ENCODE data around the gene LRRC43.
"Not testable (repeated sequence)": the region's sequence is repeated elsewhere in the genome, so short reads cannot be mapped to it uniquely, and the experiment has no call there.

LRRC43 gene

DNA sequence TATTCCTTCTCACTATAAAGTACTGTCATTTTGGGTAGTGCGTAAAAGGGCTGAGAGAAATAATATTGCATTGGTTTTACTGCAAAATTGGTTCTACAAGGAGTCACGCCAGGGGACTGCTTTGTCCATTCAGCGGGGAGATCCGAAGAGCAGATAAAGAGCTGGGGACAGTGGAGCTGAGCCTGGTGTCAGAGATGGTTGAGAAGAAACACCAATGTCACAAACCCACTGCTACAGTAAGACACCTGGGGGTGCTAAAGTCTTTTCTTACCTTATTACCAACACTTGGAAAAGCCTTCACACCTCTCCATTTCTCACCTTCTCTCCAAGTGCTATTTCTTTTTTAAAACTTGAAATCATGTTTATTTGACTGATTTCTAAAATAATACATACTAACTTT, 23.0 kb upstream of the LRRC43 start:
- no peak for DNase-seq

DNA sequence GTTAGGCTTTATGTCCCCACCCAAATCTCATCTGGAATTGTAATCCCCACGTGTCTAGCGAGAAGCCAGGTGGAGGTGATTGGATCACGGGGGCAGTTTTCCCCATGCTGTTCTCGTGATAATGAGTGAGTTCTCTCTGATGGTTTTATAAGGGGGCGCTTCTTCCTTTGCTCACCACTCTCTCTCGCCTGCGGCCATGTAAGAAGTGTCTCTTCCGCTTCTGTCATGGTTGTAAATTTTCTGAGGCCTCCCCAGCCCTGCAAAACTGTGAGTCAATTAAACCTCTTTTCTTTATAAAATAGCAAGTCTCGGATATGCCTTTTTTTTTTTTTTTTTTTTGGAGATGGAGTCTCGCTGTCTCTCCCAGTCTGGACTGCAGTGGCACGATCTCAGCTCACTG, 22.2 kb upstream of the LRRC43 start:
- DNase-seq, result no peak

DNA sequence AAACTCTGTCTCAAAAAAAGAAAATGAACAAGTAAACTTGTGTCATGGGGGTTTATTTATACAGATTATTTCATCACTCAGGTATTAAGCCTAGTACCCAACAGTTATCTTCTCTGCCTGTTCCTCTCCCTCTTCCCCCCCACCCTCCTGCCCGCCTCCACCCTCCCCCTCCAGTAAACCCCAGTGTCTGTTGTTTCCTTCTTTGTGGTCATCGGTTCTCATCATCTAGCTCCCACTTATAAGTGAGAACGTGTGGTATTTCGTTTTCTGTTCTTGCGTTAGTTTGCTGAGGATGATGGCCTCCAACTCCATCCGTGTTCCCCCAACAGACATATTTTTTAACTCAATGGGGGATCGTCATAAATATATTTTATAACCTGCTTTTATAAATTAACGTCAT, 21.2 kb upstream of the LRRC43 start:
- DNase-seq, result no peak

DNA sequence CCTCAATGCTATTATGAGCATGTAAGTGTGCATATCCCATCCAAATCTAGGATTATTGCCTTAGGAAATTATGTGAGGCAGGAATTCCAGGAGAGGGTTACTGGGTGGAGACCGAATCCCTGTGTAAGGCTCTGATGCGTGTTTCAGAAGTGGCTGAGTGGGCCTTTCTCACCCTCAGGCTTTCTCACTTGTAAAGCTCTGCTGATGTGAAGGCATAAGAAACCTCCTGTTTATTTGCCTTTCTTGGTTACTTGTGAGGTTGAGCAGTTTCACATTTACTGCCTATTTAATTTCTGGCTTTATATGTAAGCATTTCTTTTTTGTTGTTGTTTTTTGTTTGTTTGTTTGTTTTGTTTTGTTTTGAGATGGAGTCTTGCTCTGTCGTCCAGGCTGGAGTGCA, 19.9 kb upstream of the LRRC43 start:
- no peak for DNase-seq

DNA sequence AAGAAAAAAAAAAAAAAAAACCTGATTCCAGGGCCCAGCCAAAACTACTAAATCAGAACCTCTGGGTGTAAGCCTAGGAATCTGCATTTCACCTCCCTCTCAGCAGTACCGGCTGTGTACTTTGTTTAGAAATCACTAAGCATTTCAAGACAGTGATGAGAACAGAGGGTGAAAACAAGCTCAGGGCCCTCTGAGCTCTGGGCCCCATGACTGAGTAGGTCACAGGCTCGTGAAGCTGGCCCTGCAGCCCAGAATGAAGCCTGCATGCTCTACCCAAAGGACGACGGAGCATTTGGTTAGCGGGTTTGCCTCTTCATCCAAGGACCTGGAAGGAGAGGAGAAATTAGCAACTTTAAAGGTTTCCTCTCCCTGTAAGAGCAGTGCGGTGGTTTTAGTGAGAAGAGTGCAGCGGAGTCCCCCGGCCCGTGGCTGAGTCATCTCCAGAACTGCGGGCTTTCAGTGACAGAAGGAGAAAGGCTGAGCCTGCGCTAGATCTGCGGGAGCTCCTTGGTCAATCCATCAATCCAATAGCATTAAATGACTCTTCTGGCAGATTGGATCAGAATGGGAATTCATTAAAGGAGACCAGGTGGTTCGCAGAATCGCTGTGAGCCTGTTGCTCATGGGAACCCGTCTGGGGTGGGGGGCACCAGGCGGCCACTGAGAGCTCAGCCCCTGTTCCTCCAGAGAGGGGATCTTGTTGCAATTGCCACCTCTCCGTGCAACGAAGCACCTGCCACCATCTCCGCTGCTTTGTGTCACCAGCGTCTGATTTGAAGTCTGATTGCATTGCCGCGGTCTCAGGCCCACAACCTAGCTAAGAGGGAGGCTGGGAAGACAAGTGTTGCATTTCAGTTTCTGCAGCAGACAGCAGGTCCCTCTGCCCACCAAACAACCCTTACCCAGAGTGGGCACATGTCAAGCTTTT, 16.2 kb upstream of the LRRC43 start:
- no peak for DNase-seq

DNA sequence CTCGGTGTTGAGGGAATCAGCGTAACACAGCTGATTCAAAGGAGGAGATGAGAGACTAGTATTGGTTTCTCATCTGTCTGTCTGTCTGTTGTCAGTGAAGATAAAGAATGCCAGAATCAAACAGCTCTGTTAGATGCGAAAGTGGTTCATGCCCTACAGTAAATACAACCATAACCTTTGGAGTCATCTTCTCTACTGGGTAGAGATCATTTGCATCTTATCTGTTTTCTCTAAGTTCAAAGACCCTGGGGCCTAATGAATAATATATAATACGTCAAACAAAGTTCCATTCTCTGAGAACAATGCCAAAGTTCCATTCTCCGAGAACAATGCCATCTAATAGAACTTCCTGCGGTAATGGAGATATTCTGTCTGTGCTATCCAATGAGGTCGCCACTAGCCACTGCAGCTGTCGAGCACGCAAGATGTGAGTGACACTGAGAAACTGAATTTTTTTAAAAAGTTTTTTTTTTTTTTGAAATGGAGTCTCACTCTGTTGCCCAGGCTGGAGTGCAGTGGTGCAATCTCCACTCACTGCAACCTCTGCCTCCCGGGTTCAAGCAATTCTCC, 15.5 kb upstream of the LRRC43 start:
- no peak for DNase-seq

DNA sequence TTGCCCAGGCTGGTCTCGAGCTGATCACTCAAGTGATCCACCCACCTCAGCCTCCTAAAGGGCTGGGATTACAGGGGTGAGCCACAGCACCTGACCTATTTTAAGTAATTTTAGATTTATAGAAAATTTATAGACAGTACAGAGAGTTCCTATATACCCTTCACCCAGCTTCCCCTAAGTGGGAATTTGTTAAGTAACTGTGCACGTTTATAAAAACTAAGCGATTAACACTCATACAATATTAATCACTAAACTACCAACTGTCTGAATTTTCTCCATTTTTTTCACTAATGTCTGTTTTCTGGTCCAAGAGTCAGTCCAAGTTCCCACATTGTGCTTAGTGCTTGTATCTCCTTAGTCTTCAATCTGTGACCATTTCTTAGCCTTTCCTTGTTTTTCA, 14.4 kb upstream of the LRRC43 start:
- DNase-seq, result no peak

DNA sequence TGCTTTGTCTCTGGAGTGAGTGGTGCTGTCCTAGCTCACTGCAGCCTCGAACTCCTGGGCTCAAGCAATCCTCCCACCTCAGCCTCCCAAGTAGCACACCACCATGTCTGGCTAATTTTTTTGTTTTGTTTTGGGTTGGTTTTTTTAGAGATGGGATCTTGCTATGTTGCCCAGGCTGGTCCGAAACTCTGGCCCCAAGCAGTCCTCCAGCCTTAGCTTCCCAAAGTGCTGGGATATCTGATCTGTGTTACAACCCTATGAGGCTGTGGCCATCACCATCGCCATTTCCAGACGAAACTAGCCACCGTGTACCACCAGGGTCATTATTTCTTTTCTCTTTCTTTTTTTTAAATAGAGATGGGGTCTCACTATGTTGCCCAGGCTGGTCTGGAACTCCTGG, 11.5 kb upstream of the LRRC43 start:
- DNase-seq, result no peak

DNA sequence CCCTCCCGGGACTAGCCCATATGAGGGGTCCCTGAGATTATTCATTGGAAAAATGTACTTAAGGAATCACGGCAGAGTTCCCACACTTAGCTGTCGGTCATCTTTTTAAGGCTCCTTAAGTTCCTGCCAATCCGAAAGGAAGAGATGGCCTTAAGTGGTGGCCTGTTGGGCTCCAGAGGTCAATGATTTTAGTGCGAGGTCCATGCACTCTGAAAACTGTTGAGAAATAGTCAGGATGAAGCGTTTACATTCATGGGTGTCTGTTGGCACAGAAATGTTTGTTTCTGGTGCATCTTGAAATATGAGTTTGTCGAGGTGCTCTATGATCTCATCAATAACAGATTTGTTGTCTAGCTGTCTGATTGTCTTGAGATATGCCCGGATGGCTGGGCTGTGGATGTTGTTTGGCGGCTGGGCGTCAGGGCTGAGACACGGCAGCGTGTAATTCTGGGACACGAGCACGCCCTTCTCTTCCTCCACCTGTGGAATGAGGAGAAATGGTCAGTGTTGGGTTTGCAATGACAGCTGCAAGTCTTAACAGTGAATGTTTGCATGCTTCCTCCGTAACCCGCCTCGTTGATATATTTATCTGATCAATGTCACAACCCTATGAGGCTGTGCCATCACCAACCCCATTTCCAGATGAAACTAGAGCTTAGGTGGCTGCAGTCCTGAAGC, 10.5 kb upstream of the LRRC43 start:
- no peak for DNase-seq

DNA sequence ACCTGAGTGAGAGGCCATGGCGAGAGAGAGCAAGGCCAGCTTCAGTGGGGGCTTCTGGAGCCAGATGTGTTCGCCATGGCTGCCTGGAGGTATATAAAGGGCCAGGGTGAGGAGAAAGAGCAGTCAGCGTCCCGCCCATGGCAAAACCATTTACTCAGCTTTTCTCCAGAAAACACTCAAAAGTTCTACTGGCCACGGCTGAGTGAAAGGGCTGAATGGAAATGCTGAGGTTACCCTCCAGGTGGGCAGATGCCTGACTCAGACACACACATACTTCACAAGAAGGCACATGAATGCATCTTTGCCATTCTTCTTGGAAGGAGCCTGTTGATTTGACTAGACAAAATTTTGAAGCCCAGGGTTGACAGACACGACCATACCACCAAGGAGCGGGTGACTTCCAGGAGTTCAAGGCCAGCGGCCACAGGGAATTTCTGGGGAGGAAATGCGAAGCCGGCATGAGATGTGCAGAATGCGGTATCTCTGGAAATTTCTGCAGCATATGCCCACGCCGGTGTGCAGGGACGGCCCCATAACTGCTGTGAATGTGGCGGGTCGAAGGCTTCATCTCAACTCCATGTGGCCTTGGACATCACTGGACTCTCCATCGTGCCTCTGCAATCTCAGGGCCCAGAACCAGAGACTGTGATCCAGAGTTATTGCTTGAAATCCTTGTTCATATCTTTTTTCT, 8.6 kb upstream of the LRRC43 start, which contains the start of gene IL31:
IL31 (minus strand) TSS at position 67 of the 691 bp plus-strand sequence; CDS start at position 18, 49 bp downstream.
- no peak for DNase-seq

DNA sequence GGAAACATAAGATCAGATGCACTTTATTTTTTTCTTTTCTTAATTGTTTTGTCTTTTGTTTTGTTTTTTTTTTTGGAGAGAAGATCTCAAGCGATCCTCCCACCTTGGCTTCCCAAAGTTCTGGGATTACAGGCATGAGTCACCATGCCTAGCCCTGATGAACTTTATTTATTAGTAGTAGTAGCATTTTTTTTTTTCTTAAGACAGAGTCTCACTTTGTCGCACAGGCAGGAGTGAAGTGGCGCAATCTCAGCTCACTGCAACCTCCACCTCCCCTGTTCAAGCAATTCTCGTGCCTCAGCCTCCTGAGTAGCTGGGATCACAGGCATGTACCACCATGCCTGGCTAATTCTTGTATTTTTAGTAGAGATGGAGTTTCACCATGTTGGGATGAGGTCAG, 6.5 kb upstream of the LRRC43 start:
- not testable (repeated sequence) for DNase-seq

DNA sequence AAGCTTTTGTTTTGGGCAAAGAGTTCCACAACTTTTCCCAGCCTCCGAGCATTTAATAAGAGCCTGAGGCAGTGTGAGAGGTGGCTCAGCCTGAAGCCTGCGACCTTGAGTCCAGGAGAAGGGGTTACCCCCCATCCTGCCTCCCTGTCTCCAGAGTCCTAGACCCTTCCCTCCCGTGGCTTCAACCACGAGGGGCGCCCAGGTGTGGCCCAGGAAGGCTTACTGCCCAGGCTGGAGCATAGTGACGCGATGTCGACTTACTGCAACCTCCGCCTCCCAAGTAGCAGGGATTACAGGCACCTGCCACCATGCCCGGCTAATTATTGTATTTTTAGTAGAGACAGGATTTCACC, 641 bp downstream of the LRRC43 start:
- no peak for DNase-seq

DNA sequence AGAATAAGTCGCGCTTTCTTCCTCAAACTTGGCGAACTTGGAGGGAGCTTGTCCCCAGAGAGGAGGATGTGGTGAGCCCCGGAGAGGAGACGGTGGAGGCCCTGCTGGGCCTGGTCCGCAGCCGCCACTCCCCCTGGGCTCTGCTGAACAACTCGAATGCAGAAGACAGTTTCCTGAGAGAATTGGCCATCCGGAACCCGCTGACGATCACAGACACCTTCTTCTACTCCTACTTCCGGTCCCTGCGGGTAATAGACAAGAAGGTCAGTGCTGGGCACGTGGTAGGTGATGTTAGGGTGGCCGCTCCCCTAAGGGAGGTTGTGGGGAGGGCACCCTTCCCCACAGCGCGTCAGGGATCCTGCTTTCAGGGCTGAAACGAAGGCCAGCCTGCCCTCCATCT, 1.6 kb downstream of the LRRC43 start:
- no peak for DNase-seq

DNA sequence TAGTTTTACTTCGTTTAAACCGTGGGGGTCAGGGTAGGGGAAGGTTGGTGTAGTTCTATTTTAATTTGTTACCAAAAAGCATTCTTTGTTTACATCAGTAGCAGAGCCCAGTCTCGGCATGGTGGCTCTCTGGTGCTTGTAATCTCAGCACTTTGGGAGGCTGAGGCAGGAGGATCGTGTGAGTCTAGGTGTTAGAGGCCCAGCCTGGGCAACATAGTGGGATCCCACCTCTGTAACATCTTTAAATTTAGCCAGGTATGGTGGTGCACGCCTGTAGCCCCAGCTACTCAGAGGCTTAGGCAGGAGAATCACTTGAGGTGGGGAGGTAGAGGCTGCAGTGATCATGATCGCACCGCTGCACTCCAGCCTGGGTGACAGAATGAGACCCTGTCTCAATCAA, 2.2 kb downstream of the LRRC43 start:
- DNase-seq, result no peak

DNA sequence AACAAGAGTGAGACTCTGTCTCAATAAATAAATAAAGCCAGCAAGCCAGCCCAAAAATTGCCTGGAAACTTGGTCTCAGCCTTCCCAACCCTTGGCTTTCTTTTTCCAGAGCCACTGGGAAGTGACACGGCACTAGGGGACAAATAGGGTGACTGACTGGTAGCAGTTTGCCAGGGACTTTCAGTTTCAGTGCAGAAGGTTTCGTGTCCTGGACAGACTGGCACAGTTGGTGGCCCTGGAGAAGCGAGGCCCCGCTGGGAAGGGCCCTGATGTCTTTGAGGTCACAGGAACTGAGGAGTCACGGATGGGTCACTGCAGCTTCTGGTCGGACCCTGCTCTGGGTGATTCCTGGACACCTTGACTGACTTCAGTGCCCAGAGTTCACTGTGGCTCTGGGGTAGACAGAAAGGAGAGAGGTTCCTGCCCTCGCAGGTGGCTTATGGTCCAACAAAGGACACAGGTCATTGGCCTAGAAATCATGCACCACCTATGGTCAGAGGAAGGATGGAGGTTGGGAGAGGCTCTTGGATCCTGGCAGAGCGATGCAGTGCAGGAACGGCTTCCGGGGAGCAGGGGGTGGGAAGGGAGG, 2.7 kb downstream of the LRRC43 start:
- no peak for DNase-seq

DNA sequence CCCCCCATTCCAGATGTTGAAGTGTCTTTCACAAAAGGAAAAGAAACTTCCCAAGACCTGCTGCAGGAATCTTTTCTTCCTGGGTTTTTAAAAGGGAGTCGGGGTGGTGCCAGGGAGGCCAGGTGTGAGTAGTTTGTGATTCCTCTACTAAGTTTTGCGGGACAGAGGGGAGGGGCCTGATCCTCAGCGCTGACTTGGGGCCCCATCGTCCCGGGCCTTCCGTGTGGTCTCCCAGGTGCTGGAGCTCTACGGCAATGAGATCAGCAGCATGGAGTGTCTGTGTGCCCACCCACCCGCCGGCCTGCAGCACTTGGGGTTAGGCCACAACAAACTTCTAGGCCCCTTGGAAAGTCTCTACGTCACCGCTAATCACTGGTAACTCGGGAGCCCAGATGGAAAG, 4.5 kb downstream of the LRRC43 start:
- no peak for DNase-seq

DNA sequence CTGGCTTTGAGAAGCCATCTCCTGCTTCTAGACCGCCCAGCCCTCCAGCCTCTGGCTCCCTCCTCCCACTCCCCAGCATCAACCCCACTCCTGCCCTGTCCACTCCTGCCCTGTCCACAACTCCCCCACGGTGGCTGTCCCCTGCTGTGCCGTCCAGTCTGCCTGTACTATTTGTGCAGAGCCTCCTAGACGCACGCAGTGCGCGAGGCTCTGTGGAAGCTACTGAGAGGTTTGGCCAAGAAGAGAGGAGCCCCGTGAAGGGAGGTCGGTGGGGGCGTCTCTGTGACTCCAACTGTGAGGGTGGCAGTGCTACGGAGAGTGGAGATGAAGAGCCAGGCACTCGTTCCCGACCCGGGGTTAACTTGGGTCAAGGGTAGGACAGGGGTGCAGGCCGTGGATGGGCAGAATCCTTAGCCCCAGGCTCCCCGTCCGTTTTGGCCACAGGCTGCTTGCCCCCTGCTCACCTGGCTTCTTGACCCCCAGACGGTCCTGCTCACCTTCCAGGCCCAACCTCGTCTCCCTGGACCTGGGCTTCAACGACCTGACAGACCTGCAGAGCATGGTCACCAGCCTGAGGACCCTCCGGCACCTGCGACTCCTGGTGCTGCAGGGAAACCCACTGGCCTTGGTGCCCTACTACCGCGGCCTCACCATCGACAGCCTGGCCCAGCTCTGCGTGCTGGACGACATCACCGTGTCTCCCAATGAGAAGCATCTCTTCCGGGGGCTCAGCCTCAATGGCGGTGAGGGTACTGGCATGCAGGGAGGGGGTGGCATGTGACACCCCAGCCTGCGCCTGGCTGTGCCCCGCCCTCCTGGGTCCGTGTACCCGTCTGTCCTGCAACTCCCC, 6.9 kb downstream of the LRRC43 start:
- no peak for DNase-seq

DNA sequence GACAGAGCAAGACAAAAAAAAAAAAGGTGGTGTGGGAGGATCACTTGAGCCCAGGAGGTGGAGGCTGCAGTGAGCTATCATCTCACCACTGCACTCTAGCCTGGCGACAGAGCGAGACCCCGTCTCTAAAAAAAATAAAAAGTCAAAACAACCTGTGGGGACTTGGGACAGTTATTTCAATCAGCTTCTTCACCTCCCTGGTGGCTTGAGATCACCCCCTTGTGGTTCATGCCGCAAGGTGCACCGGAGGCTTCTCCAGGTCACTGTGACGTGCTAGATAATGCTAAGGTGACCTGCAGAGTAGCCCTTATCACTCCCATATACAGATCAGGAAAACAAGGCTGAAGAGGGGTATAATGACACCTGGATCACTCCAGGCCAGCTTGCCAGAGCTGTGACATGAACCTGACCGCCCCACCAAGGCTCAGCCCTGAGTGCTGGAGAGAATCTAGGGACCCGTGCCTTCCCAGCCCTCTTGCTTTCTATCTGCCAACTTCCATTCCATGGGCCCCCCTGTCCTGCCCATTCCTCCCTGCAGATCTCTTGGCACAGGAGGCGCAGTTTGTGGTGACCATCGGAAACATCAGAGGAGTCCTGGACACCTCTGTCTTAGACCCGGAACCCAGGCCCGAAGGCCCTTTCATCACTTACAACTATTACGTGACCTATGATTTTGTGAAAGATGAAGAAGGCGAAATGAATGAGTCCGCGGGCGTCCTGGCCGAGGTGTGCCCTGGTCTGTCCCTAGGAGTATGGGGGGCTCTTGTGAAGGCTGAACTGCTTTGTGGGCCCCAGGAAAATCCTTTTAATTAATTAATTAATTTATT, 8.1 kb downstream of the LRRC43 start:
- no peak for DNase-seq

DNA sequence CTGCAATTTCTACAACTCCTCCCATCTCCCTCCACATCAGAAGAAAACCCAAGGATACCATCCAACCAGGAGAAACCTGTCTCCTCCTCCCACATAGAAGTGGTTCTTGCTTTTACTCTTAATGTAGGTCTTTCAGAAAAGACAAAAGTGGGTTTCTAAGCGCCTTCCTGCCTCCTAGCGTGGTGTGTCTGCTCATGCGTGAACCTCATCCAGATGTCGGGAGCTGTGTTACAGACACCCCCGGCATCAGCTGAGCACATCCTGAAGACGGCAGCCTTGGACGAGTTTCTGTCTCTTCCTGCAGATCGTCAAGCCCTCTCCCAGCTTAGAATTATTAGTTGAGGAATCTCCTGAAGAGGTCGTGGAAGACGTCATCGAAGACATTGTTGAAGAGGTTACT, 9.5 kb downstream of the LRRC43 start:
- no peak for DNase-seq

DNA sequence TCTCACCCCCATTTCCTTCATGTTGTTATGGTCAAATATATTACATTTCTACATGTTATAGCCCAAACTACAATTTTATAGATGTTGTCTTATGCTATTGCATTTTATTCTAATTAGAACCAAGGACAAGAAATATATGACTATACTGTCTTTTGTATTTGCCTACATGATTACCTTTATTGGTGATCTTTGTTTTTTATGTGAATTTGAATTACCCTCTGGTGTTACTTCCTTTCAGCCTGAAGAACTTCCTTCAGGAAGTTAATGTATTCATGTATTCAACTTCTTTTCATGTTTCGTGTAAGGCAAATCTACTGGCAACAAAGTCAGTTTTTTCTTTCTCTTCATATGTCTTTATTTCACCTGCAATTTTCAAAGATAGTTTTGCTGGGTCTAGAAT, 11.9 kb downstream of the LRRC43 start:
- DNase-seq, result no peak

DNA sequence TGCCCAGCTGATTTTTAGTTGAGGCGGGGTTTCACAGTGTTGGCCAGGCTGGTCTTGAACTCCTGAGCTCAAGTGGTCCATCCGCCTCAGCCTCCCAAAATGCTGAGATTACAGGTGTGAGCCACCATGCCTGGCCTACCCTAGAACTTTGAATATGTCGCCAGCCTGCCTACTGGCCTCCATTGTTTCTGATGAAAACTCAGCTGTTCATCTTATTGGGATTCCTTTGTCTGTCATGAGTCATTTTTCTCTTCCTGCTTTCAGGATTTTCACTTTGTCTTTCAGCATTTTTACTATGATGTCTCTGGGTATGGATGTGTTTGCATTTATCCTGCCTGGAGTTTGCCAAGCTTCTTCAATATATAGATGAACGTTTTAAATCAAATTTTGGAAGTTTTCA, 12.5 kb downstream of the LRRC43 start:
- no peak for DNase-seq
